GM23338 (cell line): ENCODE measurements around the gene PRODH2.

Experiments
- EZH2 ChIP-seq: fragments of 200-600 bp; sonication (generic); IDR thresholded peaks from one replicate; pipeline ENCODE4 v1.8.0; 2017; ENCODE audit warnings: antibody characterized with exemption, mild to moderate bottlenecking, low read depth; ENCODE audit not compliant: unreplicated experiment
- REST ChIP-seq: IDR thresholded peaks from one replicate; pipeline ENCODE4 v1.6.1; 2018; ENCODE audit warnings: antibody characterized with exemption; ENCODE audit not compliant: unreplicated experiment
- TF ChIP-seq, protein P1 (sequence below), 2 experiments: fragments of 200-600 bp in 1 of 2; sonication (generic) in 1 of 2; conservative IDR thresholded peaks; 2 replicates each; pipeline versions ENCODE4 v1.5.1 to v1.6.1; 2016 to 2017; ENCODE audit warnings: antibody characterized with exemption in 2 of 2, low read depth in 2 of 2, mild to moderate bottlenecking in 2 of 2, moderate library complexity in 1 of 2

DNA sequence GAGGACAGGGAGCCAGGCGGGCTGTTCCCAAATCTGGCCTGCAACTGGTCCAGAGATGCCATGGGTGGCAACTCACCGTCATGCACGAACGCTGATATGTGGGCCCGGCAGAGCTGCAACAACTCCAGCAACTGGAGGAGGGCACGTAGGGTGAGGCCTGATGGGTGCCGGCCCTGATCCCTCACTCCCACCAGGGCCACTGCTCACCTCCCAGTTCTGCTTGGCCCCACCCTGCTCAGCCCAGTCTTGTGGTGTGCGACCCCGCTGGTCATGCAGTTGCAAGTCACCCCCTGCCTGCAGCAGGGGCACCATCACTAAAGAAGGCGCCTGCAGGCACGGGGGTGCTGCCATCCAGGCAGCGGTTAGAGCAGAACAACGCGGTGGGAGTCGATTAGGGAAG lies 20.3 kb downstream of the PRODH2 start:
- TF ChIP-seq, protein P1, sequence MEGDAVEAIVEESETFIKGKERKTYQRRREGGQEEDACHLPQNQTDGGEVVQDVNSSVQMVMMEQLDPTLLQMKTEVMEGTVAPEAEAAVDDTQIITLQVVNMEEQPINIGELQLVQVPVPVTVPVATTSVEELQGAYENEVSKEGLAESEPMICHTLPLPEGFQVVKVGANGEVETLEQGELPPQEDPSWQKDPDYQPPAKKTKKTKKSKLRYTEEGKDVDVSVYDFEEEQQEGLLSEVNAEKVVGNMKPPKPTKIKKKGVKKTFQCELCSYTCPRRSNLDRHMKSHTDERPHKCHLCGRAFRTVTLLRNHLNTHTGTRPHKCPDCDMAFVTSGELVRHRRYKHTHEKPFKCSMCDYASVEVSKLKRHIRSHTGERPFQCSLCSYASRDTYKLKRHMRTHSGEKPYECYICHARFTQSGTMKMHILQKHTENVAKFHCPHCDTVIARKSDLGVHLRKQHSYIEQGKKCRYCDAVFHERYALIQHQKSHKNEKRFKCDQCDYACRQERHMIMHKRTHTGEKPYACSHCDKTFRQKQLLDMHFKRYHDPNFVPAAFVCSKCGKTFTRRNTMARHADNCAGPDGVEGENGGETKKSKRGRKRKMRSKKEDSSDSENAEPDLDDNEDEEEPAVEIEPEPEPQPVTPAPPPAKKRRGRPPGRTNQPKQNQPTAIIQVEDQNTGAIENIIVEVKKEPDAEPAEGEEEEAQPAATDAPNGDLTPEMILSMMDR (conservative IDR thresholded peaks at IDR 0.05; ENCODE audit: low read depth in 2 of 2), result no peak
- TF ChIP-seq EZH2 (no peak), REST (no peak)
